Vagina (tissue), 2 donors: Measurements from ENCODE around the gene TMEM37. TPM values are rescaled to one million over a fixed set of nuclear protein-coding genes. Genes with fewer than 3 reads are reported as not detected.
A peak's percentile ranks its signal among the peaks of the same experiment; 100 is the strongest.

ENCODE experiments used
- DNase-seq, 2 donors: peaks; one replicate each; pipeline ENCODE4 v3.0.0-alpha.2; 2017; ENCODE audit errors: extremely low spot score in 2 of 2
- H3K27ac ChIP-seq: fragments of 200-600 bp; sonication (generic); one replicate; pipeline ENCODE4 v1.5.1; 2019
- H3K27me3 ChIP-seq: fragments of 200-600 bp; sonication (generic); one replicate; pipeline ENCODE4 v1.5.1; 2019
- H3K36me3 ChIP-seq, 2 donors: fragments of 200-600 bp; sonication (generic); one replicate each; pipeline ENCODE4 v1.5.1; 2017 to 2019
- H3K4me1 ChIP-seq: fragments of 200-600 bp; sonication (generic); one replicate; pipeline ENCODE4 v1.5.1; 2019
- H3K4me3 ChIP-seq, 2 donors: fragments of 200-600 bp; sonication (generic); 1 replicate in 1 of 2; 2 replicates in 1 of 2; pipeline ENCODE4 v1.5.1; 2016 to 2019
- H3K9me3 ChIP-seq: fragments of 200-600 bp; sonication (generic); one replicate; pipeline ENCODE4 v1.5.1; 2019
- CTCF ChIP-seq, 3 experiments: fragments of 450-650 bp in 2 of 3; fragments of 200-600 bp in 1 of 3; sonication (generic) in 1 of 3; IDR thresholded peaks; one replicate each; pipeline ENCODE4 v1.5.1; 2017 to 2019; ENCODE audit warnings: antibody characterized with exemption in 3 of 3, mild to moderate bottlenecking in 2 of 3, moderate library complexity in 2 of 3
- POLR2A ChIP-seq, 2 donors: fragments of 450-650 bp; IDR thresholded peaks; one replicate each; pipeline ENCODE4 v1.6.1; 2017; ENCODE audit warnings: antibody characterized with exemption in 2 of 2, mild to moderate bottlenecking in 2 of 2, moderate library complexity in 2 of 2
- POLR2AphosphoS5 ChIP-seq, 2 donors: sonication (generic); formaldehyde crosslinking; IDR thresholded peaks; one replicate each; pipeline ENCODE4 v1.9.0; 2017; ENCODE audit warnings: antibody characterized with exemption in 2 of 2, mild to moderate bottlenecking in 2 of 2, low read depth in 1 of 2; ENCODE audit not compliant: insufficient read depth in 1 of 2
- intact Hi-C: fragments of 100-400 bp; cut with DNase I; formaldehyde crosslinking; loops from one replicate; pipeline ENCODE4 v1.15.1; 2023
- total RNA-seq: library from RNA; depleted of rRNA; stranded (reverse); fragments of >200 nt; gene quantifications from one replicate; pipeline ENCODE4 v1.2.3, GENCODE V29; 2016

Gene TMEM37
- total RNA-seq, 1 donor from 2014 or later = 3.2 TPM

- H3K9me3 ChIP-seq = no peaks in the 10 kb centered on the region
- DNase-seq = no peak
- intact Hi-C loops = no loop called here
- H3K4me3 ChIP-seq = no peak overlapping the region
- TF ChIP-seq POLR2AphosphoS5 (IDR thresholded peaks at IDR 0.05; ENCODE audit: insufficient read depth in 1 of 2, low read depth in 1 of 2) = no peak
- TF ChIP-seq POLR2A (IDR thresholded peaks at IDR 0.05) = no peak
- no peak for TF ChIP-seq CTCF (IDR thresholded peaks at IDR 0.05)
- H3K27ac ChIP-seq = no peak overlapping the region
- peaks cover 49% of the 10 kb centered on the region for H3K4me1 ChIP-seq
- no peaks in the 10 kb centered on the region for H3K27me3 ChIP-seq
- H3K36me3 ChIP-seq = no peaks in the 10 kb centered on the region
Observed at GRCh38 chr2:119428488-119429224, 3.0 kb upstream of the TMEM37 start.

GRCh38 chr2:119429225-119429981 is 2.3 kb upstream of the TMEM37 start:
- Histone ChIP-seq H3K27me3 (no peaks in the 10 kb centered on the region), H3K36me3 (no peaks in the 10 kb centered on the region), H3K4me1 (peaks cover 50% of the 10 kb centered on the region), H3K27ac (peak overlapping the region; percentile 9), H3K9me3 (no peaks in the 10 kb centered on the region), H3K4me3 (no peak overlapping the region)
- intact Hi-C loops = no loop called here
- no peak for DNase-seq
- no peak for TF ChIP-seq POLR2A (IDR thresholded peaks at IDR 0.05)
- TF ChIP-seq POLR2AphosphoS5 (IDR thresholded peaks at IDR 0.05; ENCODE audit: insufficient read depth in 1 of 2, low read depth in 1 of 2) = no peak
- no peak for TF ChIP-seq CTCF (IDR thresholded peaks at IDR 0.05)

- no peaks in the 10 kb centered on the region for H3K27me3 ChIP-seq
- DNase-seq = no peak
- TF ChIP-seq POLR2A (IDR thresholded peaks at IDR 0.05) (no peak), POLR2AphosphoS5 (IDR thresholded peaks at IDR 0.05; ENCODE audit: insufficient read depth in 1 of 2, low read depth in 1 of 2) (no peak), CTCF (IDR thresholded peaks at IDR 0.05) (no peak)
- no peak overlapping the region for H3K4me3 ChIP-seq
- H3K4me1 ChIP-seq = peaks cover 53% of the 10 kb centered on the region
- H3K36me3 ChIP-seq = no peaks in the 10 kb centered on the region
- no peaks in the 10 kb centered on the region for H3K9me3 ChIP-seq
- intact Hi-C loops = no loop called here
- H3K27ac ChIP-seq = peak overlapping the region; percentile 9
Observed at GRCh38 chr2:119430023-119430498, 1.6 kb upstream of the TMEM37 start.

GRCh38 chr2:119431976-119432850 is 559 bp downstream of the TMEM37 start:
- H3K9me3 ChIP-seq = no peaks in the 10 kb centered on the region
- peak overlapping the region; percentile 60 to 65 for H3K4me3 ChIP-seq
- H3K27ac ChIP-seq = peak overlapping the region; percentile 70
- TF ChIP-seq POLR2A (IDR thresholded peaks at IDR 0.05) (no peak), POLR2AphosphoS5 (IDR thresholded peaks at IDR 0.05; ENCODE audit: insufficient read depth in 1 of 2, low read depth in 1 of 2) (no peak), CTCF (IDR thresholded peaks at IDR 0.05) (no peak)
- no peaks in the 10 kb centered on the region for H3K36me3 ChIP-seq
- H3K27me3 ChIP-seq = no peaks in the 10 kb centered on the region
- intact Hi-C loops = no loop called here
- DNase-seq = no peak
- H3K4me1 ChIP-seq = peaks cover 38% of the 10 kb centered on the region
